DOHH2 (cell line): ENCODE results near the gene SLC26A2.

Experiments
- H3F3A ChIP-seq: fragments of 200-600 bp; sonication (generic), shearing (Covaris generic); 2 replicates; pipeline ENCODE4 v1.6.0; 2016; ENCODE audit warnings: antibody characterized with exemption, mild to moderate bottlenecking; ENCODE audit not compliant: control insufficient read depth, insufficient read depth
- H3K27ac ChIP-seq: fragments of 200-600 bp; sonication (generic); 2 replicates; pipeline ENCODE4 v1.5.1; 2014; ENCODE audit warnings: low read depth, mild to moderate bottlenecking, low read length, moderate library complexity
- H3K27me3 ChIP-seq: fragments of 200-600 bp; sonication (generic); 2 replicates; pipeline ENCODE4 v1.6.1; 2014; ENCODE audit warnings: mild to moderate bottlenecking, low read length, mixed read lengths; ENCODE audit not compliant: control insufficient read depth
- H3K36me3 ChIP-seq: fragments of 200-600 bp; sonication (generic); 2 replicates; pipeline ENCODE4 v1.6.1; 2014; ENCODE audit warnings: mild to moderate bottlenecking, low read length, moderate library complexity, mixed read lengths; ENCODE audit not compliant: control insufficient read depth
- H3K4me1 ChIP-seq: fragments of 200-600 bp; sonication (generic); 2 replicates; pipeline ENCODE4 v1.6.1; 2014; ENCODE audit warnings: mild to moderate bottlenecking, low read length, mixed read lengths; ENCODE audit not compliant: control insufficient read depth
- H3K4me2 ChIP-seq: fragments of 200-600 bp; sonication (generic); 2 replicates; pipeline ENCODE4 v1.6.0; 2014; ENCODE audit warnings: mild to moderate bottlenecking, low read length, moderate library complexity
- H3K4me3 ChIP-seq: fragments of 200-600 bp; sonication (generic); 2 replicates; pipeline ENCODE4 v1.5.1; 2014; ENCODE audit warnings: mild to moderate bottlenecking, low read length, mixed read lengths
- H3K79me2 ChIP-seq: fragments of 200-600 bp; sonication (generic); 2 replicates; pipeline ENCODE4 v1.6.1; 2014; ENCODE audit warnings: mild to moderate bottlenecking, low read length, mixed read lengths; ENCODE audit not compliant: control insufficient read depth
- H3K9me2 ChIP-seq: fragments of 200-600 bp; sonication (generic); replicated peaks from 2 replicates; pipeline ENCODE4 v1.6.1; 2014; ENCODE audit warnings: mild to moderate bottlenecking, low read length, mixed read lengths; ENCODE audit not compliant: control insufficient read depth
- H3K9me3 ChIP-seq: fragments of 200-600 bp; sonication (generic); 2 replicates; pipeline ENCODE4 v1.6.1; 2014; ENCODE audit warnings: antibody characterized with exemption, low read length, mixed read lengths; ENCODE audit not compliant: control insufficient read depth, insufficient read depth
- H4K20me1 ChIP-seq: fragments of 200-600 bp; sonication (generic); 2 replicates; pipeline ENCODE4 v1.6.0; 2014; ENCODE audit warnings: low read depth, mild to moderate bottlenecking, antibody characterized with exemption, low read length, moderate library complexity; ENCODE audit not compliant: control insufficient read depth, insufficient read depth
- EZH2phosphoT487 ChIP-seq: fragments of 200-600 bp; sonication (generic); IDR thresholded peaks from 2 replicates; pipeline ENCODE4 v1.6.1; 2017; ENCODE audit warnings: borderline replicate concordance, mild to moderate bottlenecking, antibody characterized with exemption, low read length, moderate library complexity, mixed read lengths
- TF ChIP-seq, protein P1 (sequence below): fragments of 200-600 bp; sonication (generic); IDR thresholded peaks from one replicate; pipeline ENCODE4 v1.5.1; 2014; ENCODE audit warnings: antibody characterized with exemption, mild to moderate bottlenecking, low read depth, low read length; ENCODE audit not compliant: poor library complexity, severe bottlenecking

Gene SLC26A2

DNA sequence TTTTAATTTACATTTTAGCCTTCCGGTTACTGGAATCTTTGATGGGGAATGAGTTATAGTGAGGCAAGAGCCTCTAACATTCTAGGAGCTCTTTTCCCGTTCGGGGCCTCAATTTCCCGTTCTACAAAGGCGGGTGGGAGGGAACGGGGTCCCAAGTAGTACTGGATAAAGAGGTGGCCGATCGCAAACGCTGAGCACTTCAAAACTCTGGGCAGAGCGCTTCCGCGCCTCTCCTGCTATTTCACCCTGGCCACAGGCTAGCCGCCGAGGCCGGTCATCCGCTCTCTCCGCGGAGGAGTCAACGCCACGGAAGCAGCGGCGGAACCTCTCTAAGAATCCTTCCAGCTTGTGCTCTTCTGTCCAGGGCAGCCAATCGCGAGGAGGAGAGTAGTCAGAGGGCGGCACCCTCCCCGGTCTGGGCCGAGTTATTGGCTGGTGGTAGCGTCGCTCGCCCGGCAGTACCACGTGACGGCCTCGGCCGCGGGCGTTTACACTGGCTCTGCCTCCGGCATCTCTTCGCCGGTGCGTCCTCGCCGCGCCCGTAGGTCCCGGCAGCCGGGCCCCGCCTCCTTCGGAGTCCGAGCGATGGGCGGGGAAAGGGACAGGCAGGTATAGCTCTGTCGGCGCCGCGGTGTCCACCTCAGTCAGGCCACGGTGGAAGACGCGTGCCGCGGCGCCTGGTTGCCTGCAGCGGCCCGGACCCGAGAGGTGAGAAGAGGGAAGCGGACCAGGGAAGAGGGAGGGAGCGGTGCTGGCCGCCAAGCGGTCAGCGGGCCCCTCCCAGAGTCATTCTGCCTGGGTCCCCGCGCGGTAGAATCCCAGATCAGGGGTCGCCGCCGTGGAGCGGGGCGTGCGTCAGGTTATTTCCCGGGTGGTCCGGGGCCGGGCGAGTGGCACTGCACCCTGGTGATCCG, at the start of gene SLC26A2:
TSS of gene SLC26A2 (plus strand) at position 487 of the 914 bp plus-strand sequence. CDS start 16,895 bp downstream, outside the sequence.
- H3K36me3 ChIP-seq = no peaks in the 10 kb centered on the region
- H3K4me2 ChIP-seq = peak within 1 kb of the TSS; percentile 81
- H3K27me3 ChIP-seq = no peaks in the 10 kb centered on the region
- H3K4me1 ChIP-seq = peaks cover 24% of the 10 kb centered on the region
- peaks cover 5% of the 10 kb centered on the region; the same call in 1 of the 2 replicates for H3F3A ChIP-seq
- TF ChIP-seq, protein P1, sequence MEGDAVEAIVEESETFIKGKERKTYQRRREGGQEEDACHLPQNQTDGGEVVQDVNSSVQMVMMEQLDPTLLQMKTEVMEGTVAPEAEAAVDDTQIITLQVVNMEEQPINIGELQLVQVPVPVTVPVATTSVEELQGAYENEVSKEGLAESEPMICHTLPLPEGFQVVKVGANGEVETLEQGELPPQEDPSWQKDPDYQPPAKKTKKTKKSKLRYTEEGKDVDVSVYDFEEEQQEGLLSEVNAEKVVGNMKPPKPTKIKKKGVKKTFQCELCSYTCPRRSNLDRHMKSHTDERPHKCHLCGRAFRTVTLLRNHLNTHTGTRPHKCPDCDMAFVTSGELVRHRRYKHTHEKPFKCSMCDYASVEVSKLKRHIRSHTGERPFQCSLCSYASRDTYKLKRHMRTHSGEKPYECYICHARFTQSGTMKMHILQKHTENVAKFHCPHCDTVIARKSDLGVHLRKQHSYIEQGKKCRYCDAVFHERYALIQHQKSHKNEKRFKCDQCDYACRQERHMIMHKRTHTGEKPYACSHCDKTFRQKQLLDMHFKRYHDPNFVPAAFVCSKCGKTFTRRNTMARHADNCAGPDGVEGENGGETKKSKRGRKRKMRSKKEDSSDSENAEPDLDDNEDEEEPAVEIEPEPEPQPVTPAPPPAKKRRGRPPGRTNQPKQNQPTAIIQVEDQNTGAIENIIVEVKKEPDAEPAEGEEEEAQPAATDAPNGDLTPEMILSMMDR = no peak
- TF ChIP-seq EZH2phosphoT487 = no peak
- peak within 1 kb of the TSS; percentile 79 for H3K4me3 ChIP-seq
- no peaks in the 10 kb centered on the region for H3K9me3 ChIP-seq
- no peaks in the 10 kb centered on the region for H3K79me2 ChIP-seq
- H3K9me2 ChIP-seq = no peaks in the 10 kb centered on the region
- H4K20me1 ChIP-seq = no peaks in the 10 kb centered on the region
- H3K27ac ChIP-seq = peak within 1 kb of the TSS; percentile 20; the same call in 1 of the 2 replicates

DNA sequence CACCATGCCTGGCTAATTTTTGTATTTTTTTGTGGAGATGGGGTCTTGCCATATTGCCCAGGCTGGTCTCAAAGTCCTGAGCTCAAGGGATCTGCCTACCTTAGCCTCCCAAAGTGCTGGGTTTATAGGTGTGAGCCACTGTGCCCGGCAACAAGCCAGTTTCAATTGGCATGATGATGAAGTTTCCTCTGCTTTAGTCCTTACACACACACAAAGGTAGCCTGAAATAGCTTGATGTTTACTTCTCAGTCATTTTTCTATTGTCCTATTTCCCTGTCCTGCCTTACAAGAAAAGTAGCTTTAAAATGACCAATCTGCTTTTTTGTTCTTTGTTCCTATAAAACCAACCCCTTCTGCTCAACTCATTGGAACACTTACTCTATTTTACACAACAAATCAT, 49.5 kb upstream of the SLC26A2 start:
- TF ChIP-seq, protein P1 = no peak
- TF ChIP-seq EZH2phosphoT487 = no peak
- H3K4me2 ChIP-seq = no peak overlapping the region
- no peak overlapping the region for H3K4me3 ChIP-seq
- H3K27ac ChIP-seq = no peak overlapping the region
- H4K20me1 ChIP-seq = no peaks in the 10 kb centered on the region
- H3K79me2 ChIP-seq = no peaks in the 10 kb centered on the region
- no peaks in the 10 kb centered on the region for H3F3A ChIP-seq
- H3K9me2 ChIP-seq = no peaks in the 10 kb centered on the region
- peaks cover 27% of the 10 kb centered on the region for H3K27me3 ChIP-seq
- H3K4me1 ChIP-seq = peaks cover 8% of the 10 kb centered on the region
- no peaks in the 10 kb centered on the region for H3K36me3 ChIP-seq
- H3K9me3 ChIP-seq = no peaks in the 10 kb centered on the region

DNA sequence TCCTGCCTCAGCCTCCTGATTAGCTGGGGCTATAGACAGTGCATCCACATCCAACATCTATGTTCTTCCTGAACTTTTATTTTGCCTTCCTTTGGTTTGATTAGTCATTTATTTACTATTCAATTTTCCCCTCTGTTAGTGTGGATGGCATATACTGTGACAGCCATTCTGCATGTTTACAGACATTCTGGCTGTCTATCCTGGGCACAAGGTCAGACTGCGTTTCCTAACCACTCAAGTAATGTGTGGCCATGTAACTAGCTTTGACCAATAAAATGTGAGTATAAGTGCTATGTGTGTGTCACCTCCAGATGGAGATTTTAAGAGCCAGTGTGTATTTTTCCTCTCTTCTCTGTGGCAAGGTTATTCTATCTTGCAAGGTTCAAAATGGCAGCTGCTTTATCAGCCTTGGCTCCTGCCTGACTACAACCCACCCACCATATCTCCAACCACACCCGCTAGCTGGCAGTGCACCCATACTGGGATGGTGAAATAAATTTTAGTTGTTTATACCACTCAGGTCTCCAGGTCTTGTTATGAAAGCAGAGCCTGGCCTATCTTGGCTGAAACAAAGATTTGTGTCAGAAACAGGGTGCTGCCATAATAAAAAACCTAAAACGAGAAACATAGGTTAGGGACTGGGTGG, 48.2 kb upstream of the SLC26A2 start:
- H3K79me2 ChIP-seq = no peaks in the 10 kb centered on the region
- TF ChIP-seq, protein P1 = no peak
- TF ChIP-seq EZH2phosphoT487 = no peak
- peaks cover 8% of the 10 kb centered on the region for H3K4me1 ChIP-seq
- H4K20me1 ChIP-seq = no peaks in the 10 kb centered on the region
- H3K9me2 ChIP-seq = no peaks in the 10 kb centered on the region
- H3K27me3 ChIP-seq = peaks cover 27% of the 10 kb centered on the region
- no peak overlapping the region for H3K4me3 ChIP-seq
- H3F3A ChIP-seq = no peaks in the 10 kb centered on the region
- H3K27ac ChIP-seq = no peak overlapping the region
- no peak overlapping the region for H3K4me2 ChIP-seq
- H3K9me3 ChIP-seq = no peaks in the 10 kb centered on the region
- no peaks in the 10 kb centered on the region for H3K36me3 ChIP-seq
